Esophagus squamous epithelium (tissue), 5 donors: ENCODE measurements around the gene CFAP65. TPM values are rescaled to one million over a fixed set of nuclear protein-coding genes. Genes with fewer than 3 reads are reported as not detected.

Source experiments
- DNase-seq: peaks from one replicate; lab custom pipeline; 2025; lab: John Stamatoyannopoulos, UW
- H3K27ac ChIP-seq, 4 donors: fragments of 200-600 bp; sonication (generic); one replicate each; pipeline ENCODE4 v1.5.1; 2016 to 2019; ENCODE audit warnings: mild to moderate bottlenecking in 1 of 4
- H3K27me3 ChIP-seq, 4 donors: fragments of 200-600 bp; sonication (generic); 1 replicate in 3 of 4; 2 replicates in 1 of 4; pipeline versions ENCODE4 v1.5.1 to v1.6.0; 2017 to 2021; ENCODE audit warnings: antibody characterized with exemption in 1 of 4
- H3K36me3 ChIP-seq, 3 donors: fragments of 200-600 bp; sonication (generic); one replicate each; pipeline ENCODE4 v1.5.1; 2016 to 2019
- H3K4me1 ChIP-seq, 3 donors: fragments of 200-600 bp; sonication (generic); one replicate each; pipeline ENCODE4 v1.5.1; 2017 to 2019
- H3K4me3 ChIP-seq, 4 donors: fragments of 200-600 bp; sonication (generic); 1 replicate in 3 of 4; 2 replicates in 1 of 4; pipeline ENCODE4 v1.5.1; 2016 to 2019; ENCODE audit warnings: mild to moderate bottlenecking in 2 of 4, moderate library complexity in 1 of 4
- H3K9me3 ChIP-seq, 3 donors: fragments of 200-600 bp; sonication (generic); one replicate each; pipeline ENCODE4 v1.5.1; 2016 to 2019
- POLR2A ChIP-seq, 4 donors: fragments of 450-650 bp; IDR thresholded peaks; one replicate each; pipeline ENCODE4 v1.6.1; 2017; ENCODE audit warnings: antibody characterized with exemption in 4 of 4, mild to moderate bottlenecking in 4 of 4, moderate library complexity in 3 of 4
- WGBS, 2 donors: methylation state at CpG; one replicate each; pipeline ENCODE4 v1.1.5; 2018; 5-methylcytosine and 5-hydroxymethylcytosine counted together
- intact Hi-C: fragments of 100-400 bp; cut with DNase I; formaldehyde crosslinking; loops from one replicate; pipeline ENCODE4 v1.15.0; 2022
- total RNA-seq, 4 donors: library from RNA; depleted of rRNA; stranded (reverse); fragments of >200 nt; gene quantifications; one replicate each; pipeline ENCODE4 v1.1.0, GENCODE V29; 2016
- TF ChIP-seq, protein P1 (sequence below), 6 experiments: fragments of 450-650 bp in 4 of 6; fragments of 200-600 bp in 2 of 6; sonication (generic) in 2 of 6; IDR thresholded peaks; one replicate each; pipeline ENCODE4 v1.5.1; 2016 to 2019; ENCODE audit warnings: antibody characterized with exemption in 6 of 6, mild to moderate bottlenecking in 4 of 6, moderate library complexity in 4 of 6
- donor health status: DM: yes; HTN: yes; CAD: no.

CFAP65 gene
- total RNA-seq, 4 donors from 2014 or later, result 0.19 TPM; not detected in 3

- 0% methylated on average over 1 to 2 of the region's 67 CpGs for whole genome bisulfite sequencing, 2 donors
- Histone ChIP-seq H3K4me1 (peaks cover 3 to 36% (median 18%) of the 10 kb centered on the region in 3 donors), H3K27ac (no peak overlapping the region), H3K4me3 (peak overlapping the region; percentile 7 to 66 (median 36)), H3K9me3 (no peaks in the 10 kb centered on the region), H3K36me3 (no peaks in the 10 kb centered on the region), H3K27me3 (peaks cover 33 to 100% (median 41%) of the 10 kb centered on the region in 4 donors)
- intact Hi-C loops, result no loop called here
- TF ChIP-seq POLR2A (IDR thresholded peaks at IDR 0.05), result no peak
- TF ChIP-seq, protein P1, sequence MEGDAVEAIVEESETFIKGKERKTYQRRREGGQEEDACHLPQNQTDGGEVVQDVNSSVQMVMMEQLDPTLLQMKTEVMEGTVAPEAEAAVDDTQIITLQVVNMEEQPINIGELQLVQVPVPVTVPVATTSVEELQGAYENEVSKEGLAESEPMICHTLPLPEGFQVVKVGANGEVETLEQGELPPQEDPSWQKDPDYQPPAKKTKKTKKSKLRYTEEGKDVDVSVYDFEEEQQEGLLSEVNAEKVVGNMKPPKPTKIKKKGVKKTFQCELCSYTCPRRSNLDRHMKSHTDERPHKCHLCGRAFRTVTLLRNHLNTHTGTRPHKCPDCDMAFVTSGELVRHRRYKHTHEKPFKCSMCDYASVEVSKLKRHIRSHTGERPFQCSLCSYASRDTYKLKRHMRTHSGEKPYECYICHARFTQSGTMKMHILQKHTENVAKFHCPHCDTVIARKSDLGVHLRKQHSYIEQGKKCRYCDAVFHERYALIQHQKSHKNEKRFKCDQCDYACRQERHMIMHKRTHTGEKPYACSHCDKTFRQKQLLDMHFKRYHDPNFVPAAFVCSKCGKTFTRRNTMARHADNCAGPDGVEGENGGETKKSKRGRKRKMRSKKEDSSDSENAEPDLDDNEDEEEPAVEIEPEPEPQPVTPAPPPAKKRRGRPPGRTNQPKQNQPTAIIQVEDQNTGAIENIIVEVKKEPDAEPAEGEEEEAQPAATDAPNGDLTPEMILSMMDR (IDR thresholded peaks at IDR 0.05), result no peak
- DNase-seq, result no peak
These were observed 81.5 kb downstream of the CFAP65 start for GRCh38 chr2:218959761-218960308.

DNA sequence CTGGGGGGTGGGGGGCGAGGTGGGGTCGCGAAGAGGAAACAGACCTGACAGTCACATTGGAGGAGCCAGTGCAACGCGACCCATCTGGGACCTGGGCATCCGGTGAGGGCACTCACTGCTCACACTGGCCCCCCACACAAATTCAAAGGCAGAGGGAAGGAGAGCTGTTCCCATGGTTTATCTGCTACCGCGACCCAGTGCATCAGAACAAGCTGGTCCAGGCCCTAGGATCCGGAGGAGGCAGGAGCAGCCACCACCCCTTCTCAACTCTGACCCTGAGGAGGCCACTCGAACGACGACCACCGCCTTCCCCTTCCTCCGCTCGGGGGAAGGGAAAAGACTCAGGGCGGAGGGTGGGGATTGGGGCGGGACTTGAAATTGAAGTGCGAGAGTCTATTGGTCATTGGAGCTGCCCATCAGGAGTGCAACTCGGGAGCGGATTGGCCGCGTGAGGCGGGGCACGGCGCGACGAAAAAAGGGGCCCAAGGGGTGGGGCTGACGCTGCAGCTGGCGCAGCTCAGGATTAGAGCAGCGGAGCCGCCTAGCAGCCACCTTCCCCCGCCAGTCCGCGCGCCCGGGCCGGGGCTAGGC, 82.1 kb downstream of the CFAP65 start, which contains the start of gene CDK5R2:
CDK5R2 (plus strand) TSS at position 526 of the 591 bp plus-strand sequence. CDS start 155 bp downstream, outside the sequence.
- Histone ChIP-seq H3K27ac (no peak within 1 kb of the TSS), H3K9me3 (no peaks in the 10 kb centered on the region), H3K4me3 (peak within 1 kb of the TSS; percentile 7 to 66 (median 36)), H3K36me3 (no peaks in the 10 kb centered on the region), H3K27me3 (peaks cover 33 to 100% (median 39%) of the 10 kb centered on the region in 4 donors), H3K4me1 (peaks cover 3 to 36% (median 18%) of the 10 kb centered on the region in 3 donors)
- WGBS, 2 donors, result 0 to 2% methylated on average over 15 to 20 of the region's 37 CpGs
- TF ChIP-seq, protein P1 (IDR thresholded peaks at IDR 0.05), result no peak
- no peak for TF ChIP-seq POLR2A (IDR thresholded peaks at IDR 0.05)
- intact Hi-C loops, result no loop called here
- DNase-seq, result no peak

DNA sequence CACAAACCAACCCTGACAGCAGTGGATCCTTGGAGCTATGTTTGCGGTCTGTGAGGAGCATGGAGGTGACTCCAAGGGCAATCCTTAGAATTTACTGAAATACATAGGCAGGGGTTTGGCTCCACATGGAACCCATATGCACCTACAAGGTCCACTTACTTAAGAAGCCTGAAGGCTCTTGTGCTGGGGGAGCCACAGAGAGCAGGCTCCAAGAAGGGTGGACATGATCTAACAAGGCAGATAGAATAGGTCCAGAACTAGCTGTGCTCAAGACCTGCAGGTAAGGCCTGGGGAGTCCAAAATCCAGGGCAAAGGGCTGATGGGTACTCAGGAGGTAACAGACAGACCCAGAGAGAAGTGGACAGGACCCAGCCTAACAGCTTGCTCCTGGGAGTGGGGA, 83.0 kb downstream of the CFAP65 start:
- intact Hi-C loops, result no loop called here
- peaks cover 31 to 100% (median 33%) of the 10 kb centered on the region in 4 donors for H3K27me3 ChIP-seq
- 80 to 83% methylated on average over 1 of the region's 1 CpG for WGBS, 2 donors

DNA sequence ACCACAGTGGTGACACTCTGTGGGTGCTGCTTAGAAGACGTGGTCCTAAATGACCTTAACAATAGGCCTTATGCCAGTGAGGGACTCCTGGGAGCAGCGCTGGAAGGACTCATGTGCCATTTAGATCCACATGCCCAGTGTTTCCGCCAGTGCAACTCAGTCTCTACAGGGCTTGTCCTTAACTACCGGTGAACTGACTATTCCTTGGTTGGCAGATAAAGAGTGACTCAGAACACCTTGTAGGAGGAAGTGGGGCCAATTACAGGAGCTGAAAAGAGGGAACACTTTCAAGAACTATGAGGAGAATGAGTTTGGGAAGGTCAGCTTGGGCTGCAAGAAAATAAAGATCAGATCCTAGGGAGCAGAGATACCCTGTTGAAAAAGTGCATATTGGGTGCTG, 83.6 kb downstream of the CFAP65 start:
- no peaks in the 10 kb centered on the region for H3K36me3 ChIP-seq
- 64 to 79% methylated on average over 2 to 4 of the region's 4 CpGs for WGBS, 2 donors
- H3K4me1 ChIP-seq, result peaks cover 3 to 26% (median 18%) of the 10 kb centered on the region in 3 donors
- no peak overlapping the region for H3K4me3 ChIP-seq
- H3K27ac ChIP-seq, result no peak overlapping the region
- intact Hi-C loops, result no loop called here
- peaks cover 26 to 98% (median 27%) of the 10 kb centered on the region in 4 donors for H3K27me3 ChIP-seq
- TF ChIP-seq, protein P1 (IDR thresholded peaks at IDR 0.05), result no peak
- no peak for TF ChIP-seq POLR2A (IDR thresholded peaks at IDR 0.05)
- no peak for DNase-seq
- no peaks in the 10 kb centered on the region for H3K9me3 ChIP-seq

More for the DNA sequence above, 83.0 kb downstream of the CFAP65 start:
- no peak for DNase-seq
- Histone ChIP-seq H3K4me1 (peaks cover 3 to 32% (median 18%) of the 10 kb centered on the region in 3 donors), H3K9me3 (no peaks in the 10 kb centered on the region), H3K27ac (no peak overlapping the region), H3K4me3 (no peak overlapping the region), H3K36me3 (no peaks in the 10 kb centered on the region)
- TF ChIP-seq POLR2A (IDR thresholded peaks at IDR 0.05), result no peak
- TF ChIP-seq, protein P1 (IDR thresholded peaks at IDR 0.05), result no peak

DNA sequence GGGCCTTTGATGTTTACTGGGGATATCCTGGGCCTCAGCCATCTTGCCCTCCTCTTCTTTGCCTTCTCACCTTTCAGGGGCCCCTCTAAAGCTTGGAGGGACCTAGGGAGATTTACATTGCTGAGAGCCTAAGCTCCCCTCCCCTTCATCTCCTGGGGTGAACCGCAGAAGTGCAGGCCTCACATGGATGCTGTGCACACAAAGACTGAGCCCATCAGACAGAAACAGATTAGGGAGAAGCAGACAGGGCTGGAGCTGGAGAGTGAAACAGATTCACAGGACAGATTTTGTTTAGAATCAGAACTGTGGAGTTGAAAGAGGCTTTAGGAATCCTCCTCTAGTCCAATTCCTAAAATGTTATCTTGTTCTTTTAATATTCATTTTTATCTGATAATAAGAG, 85.3 kb downstream of the CFAP65 start:
- H3K27me3 ChIP-seq, result peaks cover 10 to 96% (median 18%) of the 10 kb centered on the region in 4 donors
- peaks cover 3 to 22% (median 18%) of the 10 kb centered on the region in 3 donors for H3K4me1 ChIP-seq
- no peak for DNase-seq
- no peak overlapping the region for H3K27ac ChIP-seq
- H3K4me3 ChIP-seq, result no peak overlapping the region
- 60% methylated on average over 1 of the region's 1 CpG; no CpG with 5 or more reads in 1 of the 2 donors for WGBS, 2 donors
- intact Hi-C loops, result no loop called here
- TF ChIP-seq, protein P1 (IDR thresholded peaks at IDR 0.05), result no peak
- TF ChIP-seq POLR2A (IDR thresholded peaks at IDR 0.05), result no peak
- no peaks in the 10 kb centered on the region for H3K36me3 ChIP-seq
- no peaks in the 10 kb centered on the region for H3K9me3 ChIP-seq
